Melanocyte of skin (primary cell): Measurements from ENCODE around the gene RMDN2. TPM values are rescaled to one million over a fixed set of nuclear protein-coding genes. Genes with fewer than 3 reads are reported as not detected.

Source experiments
- total RNA-seq, 2 donors: library from RNA; depleted of rRNA; stranded (reverse); fragments of >200 nt; gene quantifications; 2 replicates each; pipeline ENCODE4 v1.2.3, GENCODE V29; 2012

RMDN2 gene, protein sequence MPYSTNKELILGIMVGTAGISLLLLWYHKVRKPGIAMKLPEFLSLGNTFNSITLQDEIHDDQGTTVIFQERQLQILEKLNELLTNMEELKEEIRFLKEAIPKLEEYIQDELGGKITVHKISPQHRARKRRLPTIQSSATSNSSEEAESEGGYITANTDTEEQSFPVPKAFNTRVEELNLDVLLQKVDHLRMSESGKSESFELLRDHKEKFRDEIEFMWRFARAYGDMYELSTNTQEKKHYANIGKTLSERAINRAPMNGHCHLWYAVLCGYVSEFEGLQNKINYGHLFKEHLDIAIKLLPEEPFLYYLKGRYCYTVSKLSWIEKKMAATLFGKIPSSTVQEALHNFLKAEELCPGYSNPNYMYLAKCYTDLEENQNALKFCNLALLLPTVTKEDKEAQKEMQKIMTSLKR
- total RNA-seq = 10 to 100 TPM in 1 of 2 donors, 1 to 10 TPM in 1; 7.7 to 15.5 TPM

DNA sequence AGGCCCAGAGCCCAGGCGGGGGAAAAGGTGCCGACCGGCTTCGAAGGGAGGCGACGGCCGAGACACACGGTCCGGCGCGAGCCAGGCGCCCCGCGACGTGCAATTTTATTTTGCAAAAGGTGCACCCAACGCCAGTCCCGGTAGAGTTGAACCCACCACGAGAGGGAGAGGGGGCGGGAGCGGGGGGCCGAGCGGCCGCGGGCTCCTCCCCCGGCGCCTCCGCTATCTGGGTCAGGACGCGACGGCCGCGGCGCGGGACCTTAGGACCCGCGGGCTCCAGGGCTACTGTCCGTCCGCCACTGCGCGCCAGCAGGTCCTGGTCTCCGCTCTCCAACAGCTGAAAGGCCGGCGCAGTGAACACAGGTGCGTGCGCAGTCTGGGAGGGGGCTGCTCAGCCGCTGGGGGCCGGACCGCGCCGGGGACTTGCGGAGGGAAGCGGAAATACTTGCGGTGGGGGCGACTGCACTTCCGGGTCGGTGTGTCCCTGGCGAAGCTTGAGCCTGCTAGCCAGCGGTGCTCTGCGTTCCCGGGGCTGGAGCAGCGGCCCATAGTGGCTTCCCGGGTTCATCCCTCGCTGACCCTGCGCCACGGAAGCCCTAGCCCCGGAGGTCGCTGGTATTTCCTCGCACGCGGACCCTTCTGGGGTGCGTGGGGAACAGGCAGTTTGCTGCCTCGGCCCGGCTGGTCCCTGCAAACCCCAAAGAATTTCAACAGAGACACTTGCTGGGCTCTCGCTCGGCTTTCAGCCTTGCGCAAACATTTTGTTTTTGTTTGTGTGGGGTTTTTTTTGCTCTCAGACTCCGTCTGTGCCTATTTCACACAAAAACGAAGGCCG lies at the start of gene RMDN2:
Gene RMDN2 (plus strand): TSS at position 225 of the 835 bp plus-strand sequence. CDS start 3,991 bp downstream, outside the sequence.

Other genes with a start within 250 kb of the RMDN2 start
- 10 to 100 TPM; 27.2 to 27.6 TPM for gene CYP1B1, start 150.9 kb downstream of the RMDN2 start, total RNA-seq